Parathyroid adenoma (tissue), 2 donors: ENCODE data around the gene CBX3.
"Not testable (repeated sequence)": the region's sequence is repeated elsewhere in the genome, so short reads cannot be mapped to it uniquely, and the experiment has no call there.

Experiments
- H2AFZ ChIP-seq: fragments of 300-600 bp; sonication (generic); one replicate; pipeline ENCODE4 v1.7.0; 2017; ENCODE audit warnings: antibody characterized with exemption, mild to moderate bottlenecking
- H3K27ac ChIP-seq: fragments of 300-600 bp; sonication (generic); one replicate; pipeline ENCODE4 v1.7.0; 2017
- H3K27me3 ChIP-seq: fragments of 300-600 bp; sonication (generic); one replicate; pipeline ENCODE4 v1.7.0; 2017; ENCODE audit warnings: low read length; ENCODE audit not compliant: control insufficient read depth, insufficient read depth
- H3K36me3 ChIP-seq: fragments of 300-600 bp; sonication (generic); one replicate; pipeline ENCODE4 v1.7.0; 2017; ENCODE audit warnings: low read length; ENCODE audit not compliant: control insufficient read depth, insufficient read depth
- H3K4me1 ChIP-seq: fragments of 300-600 bp; sonication (generic); one replicate; pipeline ENCODE4 v1.7.0; 2017; ENCODE audit warnings: control low read depth
- H3K4me2 ChIP-seq: fragments of 300-600 bp; sonication (generic); one replicate; pipeline ENCODE4 v1.7.0; 2017; ENCODE audit warnings: low read length
- H3K4me3 ChIP-seq: fragments of 300-600 bp; sonication (generic); one replicate; pipeline ENCODE4 v1.7.0; 2017; ENCODE audit warnings: low read depth, low read length
- H3K79me2 ChIP-seq: fragments of 300-600 bp; sonication (generic); one replicate; pipeline ENCODE4 v1.7.0; 2017; ENCODE audit warnings: control low read depth
- H3K9ac ChIP-seq: fragments of 300-600 bp; sonication (generic); one replicate; pipeline ENCODE4 v1.7.0; 2017; ENCODE audit warnings: mild to moderate bottlenecking
- H3K9me3 ChIP-seq: fragments of 300-600 bp; sonication (generic); one replicate; pipeline ENCODE4 v1.7.0; 2017; ENCODE audit warnings: low read length; ENCODE audit not compliant: control insufficient read depth
- TF ChIP-seq, protein P1 (sequence below): fragments of 300-600 bp; sonication (generic); IDR thresholded peaks from one replicate; pipeline ENCODE4 v1.7.0; 2017; ENCODE audit warnings: antibody characterized with exemption, mild to moderate bottlenecking
- donor health status: primary hyperparathyroidism.

Gene CBX3

DNA sequence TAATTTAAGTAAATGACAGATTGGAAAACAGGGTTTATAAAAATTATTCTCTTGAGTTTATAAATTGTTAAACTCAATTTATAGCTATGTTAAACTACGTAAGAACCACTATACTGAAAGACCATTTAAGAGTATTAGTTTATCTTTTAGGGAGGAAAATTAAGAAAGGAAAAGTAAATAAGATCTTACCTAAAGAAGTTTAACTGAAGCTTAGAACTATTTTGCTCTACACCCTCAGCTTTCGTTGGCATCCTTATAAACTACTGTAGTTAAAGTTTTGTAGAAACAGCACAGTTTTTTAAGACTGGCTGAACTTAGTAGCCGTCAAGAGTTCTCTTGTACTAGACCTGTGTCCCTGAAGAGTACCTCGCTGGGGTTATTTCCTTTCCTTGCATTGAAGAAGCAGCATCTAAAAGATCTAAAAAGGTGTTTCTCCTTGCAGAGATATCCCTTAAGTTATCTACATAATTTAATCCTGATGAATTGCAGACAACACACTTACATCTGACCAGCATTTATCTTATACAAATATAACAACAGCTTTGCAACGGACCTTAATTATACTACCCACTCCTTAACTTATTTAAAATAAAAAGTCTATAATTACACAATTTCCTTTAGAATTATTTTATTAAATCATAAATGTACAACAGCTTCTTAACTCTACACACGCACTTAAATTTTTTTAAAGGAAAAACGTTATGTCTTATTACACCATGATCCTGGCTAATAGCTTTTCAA, 10.1 kb upstream of the CBX3 start:
- Histone ChIP-seq H3K4me3 (no peak overlapping the region), H3K4me1 (peaks cover 30% of the 10 kb centered on the region), H3K27ac (no peak overlapping the region), H3K36me3 (peaks cover 5% of the 10 kb centered on the region), H3K9ac (no peak overlapping the region), H2AFZ (no peak overlapping the region), H3K9me3 (no peaks in the 10 kb centered on the region), H3K4me2 (no peak overlapping the region), H3K79me2 (peaks cover 19% of the 10 kb centered on the region), H3K27me3 (no peaks in the 10 kb centered on the region)
- TF ChIP-seq, protein P1, sequence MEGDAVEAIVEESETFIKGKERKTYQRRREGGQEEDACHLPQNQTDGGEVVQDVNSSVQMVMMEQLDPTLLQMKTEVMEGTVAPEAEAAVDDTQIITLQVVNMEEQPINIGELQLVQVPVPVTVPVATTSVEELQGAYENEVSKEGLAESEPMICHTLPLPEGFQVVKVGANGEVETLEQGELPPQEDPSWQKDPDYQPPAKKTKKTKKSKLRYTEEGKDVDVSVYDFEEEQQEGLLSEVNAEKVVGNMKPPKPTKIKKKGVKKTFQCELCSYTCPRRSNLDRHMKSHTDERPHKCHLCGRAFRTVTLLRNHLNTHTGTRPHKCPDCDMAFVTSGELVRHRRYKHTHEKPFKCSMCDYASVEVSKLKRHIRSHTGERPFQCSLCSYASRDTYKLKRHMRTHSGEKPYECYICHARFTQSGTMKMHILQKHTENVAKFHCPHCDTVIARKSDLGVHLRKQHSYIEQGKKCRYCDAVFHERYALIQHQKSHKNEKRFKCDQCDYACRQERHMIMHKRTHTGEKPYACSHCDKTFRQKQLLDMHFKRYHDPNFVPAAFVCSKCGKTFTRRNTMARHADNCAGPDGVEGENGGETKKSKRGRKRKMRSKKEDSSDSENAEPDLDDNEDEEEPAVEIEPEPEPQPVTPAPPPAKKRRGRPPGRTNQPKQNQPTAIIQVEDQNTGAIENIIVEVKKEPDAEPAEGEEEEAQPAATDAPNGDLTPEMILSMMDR = no peak

DNA sequence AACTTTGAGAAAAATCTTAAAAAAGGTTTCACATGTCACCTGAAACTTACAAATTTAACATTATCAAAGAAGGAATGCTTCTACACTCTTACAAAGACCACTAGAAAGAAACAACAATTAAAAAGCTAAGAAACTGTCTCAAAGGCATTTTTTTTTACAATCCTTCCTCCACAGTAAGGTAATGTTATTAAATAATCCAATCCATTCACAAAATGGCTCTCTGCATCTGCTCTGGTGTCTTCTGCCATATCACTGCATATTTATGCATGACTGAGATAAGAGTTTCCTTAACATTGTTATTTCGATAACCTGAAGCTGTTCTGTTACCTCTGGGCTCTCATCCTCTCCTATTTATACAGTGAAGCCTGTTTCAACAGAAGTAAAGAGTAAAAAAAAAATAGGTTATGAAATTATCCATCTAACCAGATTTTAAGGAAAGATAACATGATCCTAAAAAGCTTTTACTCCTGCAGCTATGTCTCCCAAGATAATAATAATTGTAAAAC, 9.5 kb upstream of the CBX3 start:
- H3K27ac ChIP-seq = no peak overlapping the region
- TF ChIP-seq, protein P1 = no peak
- no peak overlapping the region for H3K4me2 ChIP-seq
- no peak overlapping the region for H3K4me3 ChIP-seq
- no peaks in the 10 kb centered on the region for H3K9me3 ChIP-seq
- no peak overlapping the region for H2AFZ ChIP-seq
- peaks cover 5% of the 10 kb centered on the region for H3K36me3 ChIP-seq
- H3K4me1 ChIP-seq = peaks cover 34% of the 10 kb centered on the region
- no peak overlapping the region for H3K9ac ChIP-seq
- H3K79me2 ChIP-seq = peaks cover 25% of the 10 kb centered on the region
- no peaks in the 10 kb centered on the region for H3K27me3 ChIP-seq

DNA sequence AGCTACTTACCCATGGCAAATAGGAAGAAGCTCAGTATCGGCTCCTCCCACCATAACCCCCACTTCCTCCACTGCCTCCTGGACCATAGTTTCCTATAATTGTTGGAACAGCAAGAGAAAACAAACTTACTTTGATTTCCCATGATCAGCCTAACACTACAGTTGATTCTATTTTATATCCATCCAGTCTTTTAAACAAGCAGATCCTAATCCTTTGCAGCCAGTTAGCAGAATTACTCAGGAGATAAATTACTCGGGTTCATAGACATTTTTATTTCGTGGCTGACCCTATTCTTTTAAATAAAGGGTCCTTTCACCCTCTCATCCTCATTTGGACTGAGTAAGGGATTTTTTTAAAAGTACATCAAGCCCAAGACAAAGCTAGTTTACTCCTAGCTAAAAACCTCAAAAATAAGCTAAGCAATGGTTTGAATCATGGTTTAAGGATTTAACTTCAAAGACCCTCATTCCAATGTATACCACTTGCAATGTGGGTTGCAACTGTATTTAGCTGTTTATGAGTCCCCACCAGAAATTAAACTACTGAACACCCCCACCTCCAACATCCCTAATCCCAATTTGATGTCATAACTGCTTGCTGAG, 9.0 kb upstream of the CBX3 start:
- Histone ChIP-seq H3K9ac (no peak overlapping the region), H3K36me3 (peaks cover 5% of the 10 kb centered on the region), H3K79me2 (peaks cover 30% of the 10 kb centered on the region), H3K4me3 (no peak overlapping the region), H3K4me1 (peaks cover 40% of the 10 kb centered on the region), H3K27me3 (no peaks in the 10 kb centered on the region), H3K4me2 (no peak overlapping the region), H2AFZ (no peak overlapping the region), H3K9me3 (no peaks in the 10 kb centered on the region), H3K27ac (no peak overlapping the region)
- TF ChIP-seq, protein P1 = no peak

DNA sequence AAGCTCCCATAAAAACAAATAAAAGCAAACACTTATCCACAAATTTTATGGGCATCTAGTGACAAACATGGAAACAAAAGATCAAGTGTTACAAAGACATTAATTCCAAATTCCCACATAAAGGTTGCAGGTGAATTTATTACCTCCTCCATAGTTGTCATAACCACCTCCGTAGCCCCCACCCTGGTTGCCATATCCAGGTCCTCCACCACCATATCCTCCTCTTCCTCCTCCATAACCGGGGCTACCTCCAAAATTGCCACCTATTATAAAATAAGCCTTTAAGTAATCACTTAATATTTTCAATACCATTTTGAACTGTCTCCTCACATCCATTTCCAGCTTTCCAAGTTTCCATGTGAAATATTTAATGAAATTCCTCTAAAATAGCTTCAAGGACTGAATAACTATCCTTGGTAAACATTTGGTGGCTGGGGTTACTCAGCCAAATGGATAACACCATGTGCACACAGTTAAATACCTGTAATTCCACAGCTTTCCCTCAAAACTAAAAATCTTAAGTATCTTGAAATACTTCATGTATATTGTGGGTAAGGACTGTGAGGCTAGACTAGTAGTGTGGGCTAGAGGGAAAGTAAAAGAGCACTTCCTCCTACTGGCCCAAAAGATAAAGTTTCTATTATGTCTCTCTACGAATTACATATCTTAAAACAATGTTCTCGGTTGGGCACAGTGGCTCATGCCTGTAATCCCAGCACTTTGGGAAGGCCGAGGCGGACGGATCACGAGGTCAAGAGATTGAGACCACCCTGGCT, 7.9 kb upstream of the CBX3 start:
- Histone ChIP-seq H3K9me3 (no peaks in the 10 kb centered on the region), H3K27ac (no peak overlapping the region), H2AFZ (no peak overlapping the region), H3K4me1 (peaks cover 41% of the 10 kb centered on the region), H3K4me2 (no peak overlapping the region), H3K9ac (no peak overlapping the region), H3K36me3 (peaks cover 5% of the 10 kb centered on the region), H3K27me3 (no peaks in the 10 kb centered on the region), H3K4me3 (no peak overlapping the region), H3K79me2 (peaks cover 36% of the 10 kb centered on the region)
- TF ChIP-seq, protein P1 = no peak

DNA sequence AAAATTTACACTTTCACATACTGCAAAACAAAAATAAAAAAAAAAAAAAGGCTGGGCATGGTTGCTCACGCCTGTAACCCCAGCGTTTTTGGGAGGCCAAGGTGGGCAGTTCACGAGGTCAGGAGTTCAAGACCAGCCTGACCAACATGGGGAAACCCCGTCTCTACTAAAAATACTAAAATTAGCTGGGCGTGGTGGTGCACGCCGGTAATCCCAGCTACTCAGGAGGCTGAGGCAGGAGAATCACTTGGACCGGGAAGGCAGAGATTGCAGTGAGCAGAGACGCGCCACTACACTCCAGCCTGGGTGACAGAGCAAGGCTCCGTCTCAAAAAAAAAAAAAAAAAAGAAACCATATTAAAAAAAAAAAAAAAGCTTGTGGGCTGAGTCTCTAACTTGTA, 6.8 kb upstream of the CBX3 start:
- not testable (repeated sequence) for H2AFZ ChIP-seq, H3K27ac ChIP-seq, H3K4me2 ChIP-seq, H3K36me3 ChIP-seq, H3K9ac ChIP-seq, H3K4me3 ChIP-seq, H3K9me3 ChIP-seq, H3K27me3 ChIP-seq
- H3K79me2 ChIP-seq = peaks cover 48% of the 10 kb centered on the region
- peaks cover 41% of the 10 kb centered on the region for H3K4me1 ChIP-seq
